ENCODE measurements around the gene MTTP.

GRCh38 chr4:99606716-99607115 lies 32.1 kb downstream of the MTTP start:
- no peak for TF ChIP-seq EP300 (IDR thresholded peaks at IDR 0.05)
- TF ChIP-seq CTCF (IDR thresholded peaks at IDR 0.05) = no peak
- no peak for TF ChIP-seq POLR2A (IDR thresholded peaks at IDR 0.05)

Measured in ovary (tissue), 3 donors.